PC-9 (cell line): Measurements from ENCODE around the gene DCP1B. TPM values are rescaled to one million over a fixed set of nuclear protein-coding genes. Genes with fewer than 3 reads are reported as not detected.

Source experiments
- BruUV-seq: library from RNA; stranded (reverse); fragments of 400-500 nt; replicated peaks from 2 replicates; lab custom pipeline; 2021; lab: Mats Ljungman, UMichigan
- CTCF ChIA-PET: fragments of 300-600 bp; sonication (Branson Sonifier 250); formaldehyde crosslinking; loops from one replicate; lab custom pipeline; 2022; ENCODE audit warnings: antibody characterized with exemption; lab: Charles Lee
- POLR2A ChIA-PET: fragments of 300-600 bp; sonication (Branson Sonifier 250); formaldehyde crosslinking; loops from one replicate; lab custom pipeline; 2022; ENCODE audit warnings: antibody characterized with exemption; ENCODE audit not compliant: unreplicated experiment; lab: Charles Lee
- DNase-seq, 2 experiments: peaks; one replicate each; pipeline versions ENCODE4 v3.0.0 to v3.0.0-alpha.2; 2015 to 2022; ENCODE audit warnings: mixed read lengths in 1 of 2
- H2AFZ ChIP-seq: fragments of 200-600 bp; sonication (generic); 2 replicates; pipeline ENCODE4 v1.8.1; 2017; ENCODE audit warnings: antibody characterized with exemption
- H3F3A ChIP-seq: fragments of 200-600 bp; sonication (generic); 2 replicates; pipeline ENCODE4 v1.8.1; 2017; ENCODE audit warnings: antibody characterized with exemption, mild to moderate bottlenecking, low read depth; ENCODE audit not compliant: insufficient read depth
- H3K27ac ChIP-seq: fragments of 200-600 bp; sonication (generic); 2 replicates; pipeline ENCODE4 v1.6.1; 2016; ENCODE audit warnings: mixed run types
- H3K27me3 ChIP-seq: fragments of 200-600 bp; sonication (generic); 2 replicates; pipeline ENCODE4 v1.6.1; 2016; ENCODE audit warnings: low read depth, mixed run types; ENCODE audit not compliant: insufficient read depth
- H3K36me3 ChIP-seq: fragments of 200-600 bp; sonication (generic); 2 replicates; pipeline ENCODE4 v1.6.1; 2016; ENCODE audit warnings: low read depth, mixed run types
- H3K4me1 ChIP-seq: fragments of 200-600 bp; sonication (generic); replicated peaks from 2 replicates; pipeline ENCODE4 v1.6.1; 2016; ENCODE audit warnings: mixed run types; ENCODE audit not compliant: insufficient read depth
- H3K4me2 ChIP-seq: fragments of 200-600 bp; sonication (generic); 2 replicates; pipeline ENCODE4 v1.6.1; 2017; ENCODE audit warnings: mixed run types
- H3K4me3 ChIP-seq: fragments of 200-600 bp; sonication (generic); 2 replicates; pipeline ENCODE4 v1.6.1; 2016; ENCODE audit warnings: mixed run types
- H3K79me2 ChIP-seq: fragments of 200-600 bp; sonication (generic); 2 replicates; pipeline ENCODE4 v1.6.1; 2017; ENCODE audit warnings: low read depth, mixed run types
- H3K9me2 ChIP-seq: fragments of 200-600 bp; sonication (generic); 2 replicates; pipeline ENCODE4 v1.8.1; 2017; ENCODE audit warnings: mild to moderate bottlenecking; ENCODE audit not compliant: insufficient read depth
- H3K9me3 ChIP-seq: fragments of 200-600 bp; sonication (generic); 2 replicates; pipeline ENCODE4 v1.8.1; 2016; ENCODE audit warnings: low read depth; ENCODE audit not compliant: insufficient read depth
- H4K20me1 ChIP-seq: fragments of 200-600 bp; sonication (generic); 2 replicates; pipeline ENCODE4 v1.8.1; 2017; ENCODE audit not compliant: insufficient read depth
- EZH2 ChIP-seq: fragments of 200-600 bp; sonication (generic); IDR thresholded peaks from 2 replicates; pipeline ENCODE4 v1.8.0; 2017; ENCODE audit warnings: antibody characterized with exemption, low read depth
- intact Hi-C: fragments of 100-400 bp; cut with micrococcal nuclease; formaldehyde crosslinking; loops from one replicate; pipeline ENCODE4 v1.10.0; 2022; ENCODE audit not compliant: unreplicated experiment
- total RNA-seq: library from RNA; stranded (reverse); gene quantifications from 2 replicates; pipeline ENCODE4 v1.2.3, GENCODE V29; 2021
- TF ChIP-seq, protein P1 (sequence below): fragments of 200-600 bp; sonication (generic); conservative IDR thresholded peaks from 2 replicates; pipeline ENCODE4 v1.6.1; 2017; ENCODE audit warnings: mixed run types, antibody characterized with exemption, mild to moderate bottlenecking, moderate library complexity

The DCP1B gene
- total RNA-seq, 1 experiment from 2014 or later = 6.8 TPM

DNA sequence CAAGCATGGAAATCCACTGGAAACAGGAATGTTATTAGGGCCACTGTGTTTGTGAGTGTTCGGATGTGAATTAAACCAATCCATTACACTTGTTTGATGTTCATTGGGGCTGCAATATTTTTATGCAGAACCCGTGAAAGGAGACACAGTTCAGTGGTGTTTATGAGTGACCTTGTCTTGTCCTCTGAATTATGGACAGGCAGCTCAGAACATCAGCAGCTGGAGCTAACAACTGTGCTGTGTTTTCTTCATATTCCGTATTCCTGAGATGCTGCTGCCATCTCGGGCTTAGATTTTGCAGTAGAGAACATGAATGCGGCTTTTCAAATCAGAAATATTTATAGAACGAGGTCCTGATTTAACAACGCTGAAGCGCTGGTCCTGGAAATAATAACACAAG lies 28.2 kb upstream of the DCP1B start:
- H3K36me3 ChIP-seq = no peaks in the 10 kb centered on the region
- no peaks in the 10 kb centered on the region for H4K20me1 ChIP-seq
- intact Hi-C loops = no loop called here
- TF ChIP-seq, protein P1, sequence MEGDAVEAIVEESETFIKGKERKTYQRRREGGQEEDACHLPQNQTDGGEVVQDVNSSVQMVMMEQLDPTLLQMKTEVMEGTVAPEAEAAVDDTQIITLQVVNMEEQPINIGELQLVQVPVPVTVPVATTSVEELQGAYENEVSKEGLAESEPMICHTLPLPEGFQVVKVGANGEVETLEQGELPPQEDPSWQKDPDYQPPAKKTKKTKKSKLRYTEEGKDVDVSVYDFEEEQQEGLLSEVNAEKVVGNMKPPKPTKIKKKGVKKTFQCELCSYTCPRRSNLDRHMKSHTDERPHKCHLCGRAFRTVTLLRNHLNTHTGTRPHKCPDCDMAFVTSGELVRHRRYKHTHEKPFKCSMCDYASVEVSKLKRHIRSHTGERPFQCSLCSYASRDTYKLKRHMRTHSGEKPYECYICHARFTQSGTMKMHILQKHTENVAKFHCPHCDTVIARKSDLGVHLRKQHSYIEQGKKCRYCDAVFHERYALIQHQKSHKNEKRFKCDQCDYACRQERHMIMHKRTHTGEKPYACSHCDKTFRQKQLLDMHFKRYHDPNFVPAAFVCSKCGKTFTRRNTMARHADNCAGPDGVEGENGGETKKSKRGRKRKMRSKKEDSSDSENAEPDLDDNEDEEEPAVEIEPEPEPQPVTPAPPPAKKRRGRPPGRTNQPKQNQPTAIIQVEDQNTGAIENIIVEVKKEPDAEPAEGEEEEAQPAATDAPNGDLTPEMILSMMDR = no peak
- TF ChIP-seq EZH2 = no peak
- H3K79me2 ChIP-seq = no peaks in the 10 kb centered on the region
- H3K4me1 ChIP-seq = no peaks in the 10 kb centered on the region
- DNase-seq = no peak
- CTCF ChIA-PET = no interaction called here
- no peak overlapping the region for H3K27ac ChIP-seq
- no peak overlapping the region for H3K4me2 ChIP-seq
- no peaks in the 10 kb centered on the region for H3K9me2 ChIP-seq
- H2AFZ ChIP-seq = no peak overlapping the region
- H3F3A ChIP-seq = no peaks in the 10 kb centered on the region
- H3K9me3 ChIP-seq = no peaks in the 10 kb centered on the region
- peaks cover 100% of the 10 kb centered on the region for H3K27me3 ChIP-seq
- POLR2A ChIA-PET = no interaction called here
- no peak overlapping the region for H3K4me3 ChIP-seq
- no TSS peak for BruUV-seq

DNA sequence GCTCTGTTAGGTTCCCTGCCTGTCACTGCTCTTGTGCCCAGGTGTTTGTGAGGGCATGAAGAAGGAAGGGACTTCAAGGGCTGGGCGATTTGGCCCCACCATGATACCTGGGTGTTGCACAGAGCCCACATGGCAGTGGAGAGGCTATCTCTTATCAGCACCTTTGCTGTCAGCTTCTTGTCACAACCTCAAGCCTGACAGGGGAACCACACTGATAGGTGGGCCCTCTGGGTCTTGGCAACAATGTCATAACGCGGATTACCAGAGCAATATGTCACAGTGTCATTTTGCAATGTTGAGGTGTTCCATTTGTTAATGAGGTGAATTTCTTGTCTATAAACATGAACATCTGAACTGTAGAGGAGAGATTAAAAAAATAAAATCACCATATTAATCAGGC lies 25.6 kb upstream of the DCP1B start:
- no peak overlapping the region for H3K4me3 ChIP-seq
- no peak for DNase-seq
- H3K27ac ChIP-seq = no peak overlapping the region
- ChIA-PET CTCF (no interaction called here), POLR2A (no interaction called here)
- TF ChIP-seq, protein P1 = no peak
- no peak for TF ChIP-seq EZH2
- no peaks in the 10 kb centered on the region for H3K9me2 ChIP-seq
- H3K4me2 ChIP-seq = no peak overlapping the region
- no TSS peak for BruUV-seq
- H3K4me1 ChIP-seq = no peaks in the 10 kb centered on the region
- intact Hi-C loops = no loop called here
- no peaks in the 10 kb centered on the region for H3K9me3 ChIP-seq
- H3K79me2 ChIP-seq = no peaks in the 10 kb centered on the region
- H2AFZ ChIP-seq = no peak overlapping the region
- H3K27me3 ChIP-seq = peaks cover 100% of the 10 kb centered on the region
- no peaks in the 10 kb centered on the region for H3F3A ChIP-seq
- no peaks in the 10 kb centered on the region for H3K36me3 ChIP-seq
- no peaks in the 10 kb centered on the region for H4K20me1 ChIP-seq

DNA sequence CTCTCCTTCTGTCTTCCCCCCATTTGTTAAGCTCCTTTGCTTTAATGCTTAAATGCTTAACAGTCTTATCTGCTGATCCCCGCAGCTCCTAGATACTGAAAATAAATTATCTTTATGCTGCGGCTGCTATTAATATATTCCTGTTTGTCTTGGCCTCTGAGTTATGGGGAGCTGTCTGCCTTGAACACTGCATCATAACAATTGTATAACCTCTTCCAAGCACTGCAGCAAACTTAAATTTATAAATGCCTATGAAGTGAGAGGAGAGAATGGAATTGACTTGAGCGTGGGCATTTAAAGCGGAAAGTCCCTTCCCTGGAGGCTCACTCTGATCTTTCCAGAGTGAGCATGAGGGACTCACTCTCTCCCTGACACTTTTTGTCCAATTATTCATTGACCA lies 23.1 kb upstream of the DCP1B start:
- CTCF ChIA-PET = no interaction called here
- TF ChIP-seq EZH2 = no peak
- TF ChIP-seq, protein P1 = no peak
- peaks cover 100% of the 10 kb centered on the region for H3K27me3 ChIP-seq
- BruUV-seq = no TSS peak
- no peak for DNase-seq
- H3K79me2 ChIP-seq = no peaks in the 10 kb centered on the region
- no peaks in the 10 kb centered on the region for H3K36me3 ChIP-seq
- POLR2A ChIA-PET = no interaction called here
- intact Hi-C loops = no loop called here
- no peaks in the 10 kb centered on the region for H4K20me1 ChIP-seq
- no peak overlapping the region for H3K27ac ChIP-seq
- no peak overlapping the region for H3K4me2 ChIP-seq
- H3K4me3 ChIP-seq = no peak overlapping the region
- no peaks in the 10 kb centered on the region for H3K9me3 ChIP-seq
- H3K9me2 ChIP-seq = no peaks in the 10 kb centered on the region
- H2AFZ ChIP-seq = no peak overlapping the region
- H3K4me1 ChIP-seq = no peaks in the 10 kb centered on the region
- H3F3A ChIP-seq = no peaks in the 10 kb centered on the region
